Aorta (tissue), 5 donors: ENCODE results near the gene SLFN11. TPM values are rescaled to one million over a fixed set of nuclear protein-coding genes. Genes with fewer than 3 reads are reported as not detected.
"Not testable (repeated sequence)": the region's sequence is repeated elsewhere in the genome, so short reads cannot be mapped to it uniquely, and the experiment has no call there.

ENCODE experiments used
- ATAC-seq: fragments of 200-7000 bp; cut with Tn5 transposase; one replicate; pipeline ENCODE4 v1.9.1; 2022; ENCODE audit warnings: moderate library complexity; ENCODE audit not compliant: low FRiP score
- DNase-seq, 2 donors: peaks; one replicate each; pipeline ENCODE4 v3.0.0-alpha.2; 2020
- H3K27ac ChIP-seq, 2 donors: one replicate each; pipeline ENCODE4 v1.5.1; 2013; ENCODE audit warnings: low read length in 2 of 2, mild to moderate bottlenecking in 2 of 2, moderate library complexity in 2 of 2, control low read depth in 1 of 2, inconsistent platforms in 1 of 2, low read depth in 1 of 2
- H3K27me3 ChIP-seq, 2 donors: one replicate each; pipeline ENCODE4 v1.6.1; 2013; ENCODE audit warnings: control low read depth in 1 of 2, low read length in 1 of 2, mild to moderate bottlenecking in 1 of 2, moderate library complexity in 1 of 2; ENCODE audit not compliant: insufficient read depth in 2 of 2, control insufficient read depth in 1 of 2
- H3K36me3 ChIP-seq, 2 donors: one replicate each; pipeline ENCODE4 v1.6.1; 2013; ENCODE audit warnings: control low read depth in 1 of 2, low read length in 1 of 2, mild to moderate bottlenecking in 1 of 2; ENCODE audit not compliant: insufficient read depth in 2 of 2, control insufficient read depth in 1 of 2
- H3K4me1 ChIP-seq, 2 donors: one replicate each; pipeline ENCODE4 v1.6.1; 2013; ENCODE audit warnings: low read length in 2 of 2, control low read depth in 1 of 2, mild to moderate bottlenecking in 1 of 2, moderate library complexity in 1 of 2; ENCODE audit not compliant: insufficient read depth in 2 of 2, control insufficient read depth in 1 of 2
- H3K4me3 ChIP-seq, 2 donors: one replicate each; pipeline ENCODE4 v1.5.1; 2013; ENCODE audit warnings: low read length in 2 of 2, control low read depth in 1 of 2, mild to moderate bottlenecking in 1 of 2
- H3K9me3 ChIP-seq: one replicate; pipeline ENCODE4 v1.6.1; 2013; ENCODE audit warnings: mild to moderate bottlenecking, low read length; ENCODE audit not compliant: control insufficient read depth
- whole genome bisulfite sequencing, 2 donors: extraction: QIAGEN DNeasy Blood & Tissue Kit; methylation state at CpG; one replicate each; pipeline ENCODE4 v1.1.7; 2013; 5-methylcytosine and 5-hydroxymethylcytosine counted together
- intact Hi-C, 2 donors: fragments of 100-400 bp; cut with DNase I; formaldehyde crosslinking; loops; one replicate each; pipeline versions ENCODE4 v1.14.2 to v1.15.0; 2022
- polyA plus RNA-seq, 2 donors: library from polyadenylated mRNA; stranded (reverse); fragments of 200-250 nt; gene quantifications; one replicate each; pipeline ENCODE4 v1.2.3, GENCODE V29; 2013
- total RNA-seq, 2 donors: library from RNA; stranded (reverse); fragmentation: NEBNext Ultra II Directional; extraction: Animal tissue kit (Norgen Biotek cat#: 25700); gene quantifications; one replicate each; pipeline ENCODE4 v1.2.1, GENCODE V29; 2021
- donor health status: healthy with polysubstance abuse.
- donor health status: Bipolar disorder and iron deficiency.
- donor health status: DM: no; HTN: no; CAD: no.
- donor health status: DM: no; HTN: no; CAD: no.
- donor health status: DM: yes; HTN: yes; CAD: no.

Gene SLFN11
- total and polyA plus RNA-seq, 4 donors = 6.5 to 93.3 (median 34.5) TPM

- no peaks in the 10 kb centered on the region for H3K27me3 ChIP-seq
- no peaks in the 10 kb centered on the region for H3K9me3 ChIP-seq
- peak; percentile 34 for ATAC-seq
- no peak overlapping the region for H3K27ac ChIP-seq
- 3 to 9% methylated on average over 5 of the region's 5 CpGs for WGBS, 2 donors
- intact Hi-C loops = loop anchor here in 1 of 2 donors (2.0 kb wide), 1 partner anchor 60 kb away; no protein-coding TSS in a partner anchor
- DNase-seq = peak in 1 of 2 donors; percentile 55
- H3K4me1 ChIP-seq = no peaks in the 10 kb centered on the region
- H3K4me3 ChIP-seq = no peak overlapping the region
- H3K36me3 ChIP-seq = no peaks in the 10 kb centered on the region
These were observed 58.1 kb downstream of the SLFN11 start for GRCh38 chr17:35315283-35315682.

- Histone ChIP-seq H3K27me3 (no peaks in the 10 kb centered on the region), H3K36me3 (no peaks in the 10 kb centered on the region), H3K4me1 (no peaks in the 10 kb centered on the region), H3K9me3 (no peaks in the 10 kb centered on the region), H3K4me3 (no peak overlapping the region), H3K27ac (no peak overlapping the region)
- WGBS, 2 donors = 82 to 87% methylated on average over 9 of the region's 9 CpGs
- ATAC-seq = peak; percentile 45
- intact Hi-C loops = loop anchor here (2.0 to 5.0 kb wide), 2 partner anchors 60 to 223 kb away; partner anchors contain the start of gene SLFN12L (in 1 of the 2)
- DNase-seq = no peak
These were observed 58.8 kb downstream of the SLFN11 start for GRCh38 chr17:35314415-35315216.

GRCh38 chr17:35313875-35314409, 59.5 kb downstream of the SLFN11 start:
- Histone ChIP-seq H3K27me3 (no peaks in the 10 kb centered on the region), H3K4me1 (no peaks in the 10 kb centered on the region), H3K9me3 (no peaks in the 10 kb centered on the region), H3K4me3 (no peak overlapping the region), H3K27ac (no peak overlapping the region), H3K36me3 (no peaks in the 10 kb centered on the region)
- intact Hi-C loops = loop anchor here (2.0 to 5.0 kb wide), 2 partner anchors 61 to 223 kb away; partner anchors contain the start of gene SLFN12L (in 1 of the 2)
- ATAC-seq (peak; percentile 51), DNase-seq (peak; percentile 56 to 79)
- 15 to 18% methylated on average over 19 of the region's 19 CpGs for WGBS, 2 donors

- Histone ChIP-seq H3K4me3 (peak overlapping the region in 1 of 2 donors; percentile 38), H3K9me3 (no peaks in the 10 kb centered on the region), H3K36me3 (no peaks in the 10 kb centered on the region), H3K4me1 (no peaks in the 10 kb centered on the region), H3K27me3 (no peaks in the 10 kb centered on the region), H3K27ac (no peak overlapping the region)
- DNase-seq (peak in 1 of 2 donors; percentile 70), ATAC-seq (peak; percentile 93)
- intact Hi-C loops = loop anchor here in 1 of 2 donors (5.0 kb wide), 1 partner anchor 224 kb away; the partner anchor contains the start of gene SLFN12L
- WGBS, 2 donors = 4 to 5% methylated on average over 20 of the region's 20 CpGs
These were observed 60.4 kb downstream of the SLFN11 start for GRCh38 chr17:35312790-35313711.

- Histone ChIP-seq H3K27ac (no peak overlapping the region), H3K36me3 (no peaks in the 10 kb centered on the region), H3K9me3 (no peaks in the 10 kb centered on the region), H3K27me3 (no peaks in the 10 kb centered on the region), H3K4me3 (no peak overlapping the region), H3K4me1 (no peaks in the 10 kb centered on the region)
- DNase-seq (no peak), ATAC-seq (no peak)
- intact Hi-C loops = loop anchor here in 1 of 2 donors (5.0 kb wide), 1 partner anchor 225 kb away; the partner anchor contains the start of gene SLFN12L
- 62 to 67% methylated on average over 3 of the region's 3 CpGs for WGBS, 2 donors
These were observed 61.1 kb downstream of the SLFN11 start for GRCh38 chr17:35312346-35312745.

GRCh38 chr17:35309345-35309744, 64.1 kb downstream of the SLFN11 start:
- H3K4me3 ChIP-seq, intact Hi-C loops, H3K9me3 ChIP-seq, H3K36me3 ChIP-seq, DNase-seq, ATAC-seq, H3K4me1 ChIP-seq, H3K27ac ChIP-seq, H3K27me3 ChIP-seq: not testable (repeated sequence)
- 58 to 76% methylated on average over 3 of the region's 3 CpGs for WGBS, 2 donors

Other genes with a start within 250 kb of the SLFN11 start
- 10 to 100 TPM in 1 of 2 donors, 1 to 10 TPM in 1; 6.1 to 10.4 TPM for gene NLE1, start 231.3 kb downstream of the SLFN11 start, total RNA-seq
- 1 to 10 TPM; 4.5 to 5.6 TPM for gene NLE1, start 231.3 kb downstream of the SLFN11 start, polyA plus RNA-seq
- gene UNC45B, start 225.8 kb downstream of the SLFN11 start, total RNA-seq = not detected
- under 1 TPM in 1 of 2 donors, not detected in 1; 0.50 TPM for gene UNC45B, start 225.8 kb downstream of the SLFN11 start, polyA plus RNA-seq
- gene SLC35G3, start 179.2 kb downstream of the SLFN11 start, total RNA-seq = not detected
- not detected for gene SLC35G3, start 179.2 kb downstream of the SLFN11 start, polyA plus RNA-seq
- gene SLFN5, start 130.5 kb downstream of the SLFN11 start, total RNA-seq = 10 to 100 TPM; 40.4 to 66.3 TPM
- 1 to 10 TPM; 3.3 to 4.6 TPM for gene SLFN5, start 130.5 kb downstream of the SLFN11 start, polyA plus RNA-seq
- 10 to 100 TPM; 19.5 to 20.8 TPM for gene SLFN12, start 58.9 kb upstream of the SLFN11 start, total RNA-seq
- 1 to 10 TPM; 3.1 to 8.7 TPM for gene SLFN12, start 58.9 kb upstream of the SLFN11 start, polyA plus RNA-seq
- gene SLFN13, start 75.1 kb upstream of the SLFN11 start, total RNA-seq = 10 to 100 TPM; 15.0 to 31.0 TPM
- 1 to 10 TPM; 1.5 to 5.0 TPM for gene SLFN13, start 75.1 kb upstream of the SLFN11 start, polyA plus RNA-seq
- gene SLFN12L, start 164.1 kb upstream of the SLFN11 start, total RNA-seq = 1 to 10 TPM; 3.1 to 6.3 TPM
- under 1 TPM in 1 of 2 donors, not detected in 1; 0.75 TPM for gene SLFN12L, start 164.1 kb upstream of the SLFN11 start, polyA plus RNA-seq
- gene SLFN14, start 187.2 kb upstream of the SLFN11 start, total RNA-seq = under 1 TPM in 1 of 2 donors, not detected in 1; 0.30 TPM
- not detected for gene SLFN14, start 187.2 kb upstream of the SLFN11 start, polyA plus RNA-seq
- 1 to 10 TPM; 3.5 to 5.6 TPM for gene PEX12, start 204.9 kb upstream of the SLFN11 start, total RNA-seq
- 1 to 10 TPM; 1.6 to 2.5 TPM for gene PEX12, start 204.9 kb upstream of the SLFN11 start, polyA plus RNA-seq
- 100 to 1,000 TPM; 107 to 120 TPM for gene AP2B1, start 213.7 kb upstream of the SLFN11 start, total RNA-seq
- 10 to 100 TPM; 17.9 to 26.5 TPM for gene AP2B1, start 213.7 kb upstream of the SLFN11 start, polyA plus RNA-seq